GM12891 (cell line): Measurements from ENCODE around the gene S1PR5.

Experiments
- DNase-seq: peaks from one replicate; pipeline ENCODE4 v3.0.0; 2011; ENCODE audit warnings: low spot score; ENCODE audit not compliant: insufficient read length
- FAIRE-seq: peaks from 2 replicates; lab custom pipeline; 2011; peaks lifted over from hg19 to GRCh38; lab: Jason Lieb, UNC
- PAX5 ChIP-seq: IDR thresholded peaks from 2 replicates; pipeline ENCODE4 v1.6.1; 2011; ENCODE audit warnings: low read length, moderate library complexity, mild to moderate bottlenecking; ENCODE audit not compliant: insufficient read depth, severe bottlenecking
- POLR2A ChIP-seq: IDR thresholded peaks from 2 replicates; pipeline ENCODE4 v1.6.1; 2011; ENCODE audit warnings: low read depth, low read length, control low read depth
- POLR2AphosphoS5 ChIP-seq: IDR thresholded peaks from 2 replicates; pipeline ENCODE4 v1.6.1; 2011; ENCODE audit warnings: low read depth, low read length, control low read depth
- POU2F2 ChIP-seq: IDR thresholded peaks from 2 replicates; pipeline ENCODE4 v1.6.1; 2011; ENCODE audit warnings: low read depth, mild to moderate bottlenecking, control low read depth, low read length, moderate library complexity
- SPI1 ChIP-seq: IDR thresholded peaks from 2 replicates; pipeline ENCODE4 v1.6.1; 2011; ENCODE audit warnings: low read depth, low read length, control low read depth
- TAF1 ChIP-seq: IDR thresholded peaks from 2 replicates; pipeline ENCODE4 v1.6.1; 2011; ENCODE audit warnings: low read depth, low read length, control low read depth

S1PR5 gene

DNA sequence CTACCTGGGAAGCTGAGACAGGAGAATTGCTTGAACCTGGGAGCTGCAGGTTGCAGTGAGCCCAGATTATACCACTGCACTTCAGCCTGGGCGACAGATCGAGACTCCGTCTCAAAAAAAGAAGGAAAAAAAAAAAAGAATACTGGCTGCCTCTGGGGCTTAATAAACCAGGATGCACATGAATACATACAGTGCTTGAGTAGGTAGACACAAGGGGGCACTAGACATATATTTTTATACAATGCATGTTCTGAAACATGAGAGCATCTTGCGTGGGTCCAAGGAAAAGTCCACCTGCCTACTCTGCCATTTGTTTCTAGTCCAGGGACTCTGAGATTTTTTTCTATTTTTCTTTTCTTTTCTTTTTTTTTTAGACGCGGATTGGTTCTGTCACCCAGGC lies 45.3 kb downstream of the S1PR5 start:
- no peak for FAIRE-seq
- no peak for TF ChIP-seq SPI1
- TF ChIP-seq PAX5, result no peak
- TF ChIP-seq POLR2A, result no peak
- no peak for TF ChIP-seq TAF1
- no peak for TF ChIP-seq POU2F2
- no peak for TF ChIP-seq POLR2AphosphoS5
- no peak for DNase-seq

DNA sequence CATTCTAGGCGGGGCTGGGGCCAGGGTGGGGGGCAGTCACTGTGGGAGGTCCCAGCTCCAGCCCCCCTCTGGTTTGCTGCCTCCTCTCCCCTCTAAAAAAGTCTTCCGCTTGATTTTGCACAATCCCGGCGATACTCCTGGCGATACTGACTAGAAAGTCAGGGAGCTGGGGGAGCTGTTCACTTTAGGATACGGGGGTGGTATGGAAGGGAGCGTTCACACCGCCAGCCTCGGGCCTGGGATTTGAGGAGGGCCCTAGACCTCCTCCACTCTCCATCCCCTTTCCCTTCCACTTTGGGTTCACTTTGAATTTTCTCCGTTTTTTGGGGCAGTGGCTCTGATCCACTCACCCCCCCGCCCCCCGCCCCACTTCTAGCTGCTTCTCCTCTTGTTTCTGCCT lies 49.1 kb downstream of the S1PR5 start:
- DNase-seq (no peak), FAIRE-seq (no peak)
- no peak for TF ChIP-seq POLR2A
- TF ChIP-seq TAF1, result no peak
- no peak for TF ChIP-seq SPI1
- no peak for TF ChIP-seq POU2F2
- no peak for TF ChIP-seq POLR2AphosphoS5
- no peak for TF ChIP-seq PAX5

DNA sequence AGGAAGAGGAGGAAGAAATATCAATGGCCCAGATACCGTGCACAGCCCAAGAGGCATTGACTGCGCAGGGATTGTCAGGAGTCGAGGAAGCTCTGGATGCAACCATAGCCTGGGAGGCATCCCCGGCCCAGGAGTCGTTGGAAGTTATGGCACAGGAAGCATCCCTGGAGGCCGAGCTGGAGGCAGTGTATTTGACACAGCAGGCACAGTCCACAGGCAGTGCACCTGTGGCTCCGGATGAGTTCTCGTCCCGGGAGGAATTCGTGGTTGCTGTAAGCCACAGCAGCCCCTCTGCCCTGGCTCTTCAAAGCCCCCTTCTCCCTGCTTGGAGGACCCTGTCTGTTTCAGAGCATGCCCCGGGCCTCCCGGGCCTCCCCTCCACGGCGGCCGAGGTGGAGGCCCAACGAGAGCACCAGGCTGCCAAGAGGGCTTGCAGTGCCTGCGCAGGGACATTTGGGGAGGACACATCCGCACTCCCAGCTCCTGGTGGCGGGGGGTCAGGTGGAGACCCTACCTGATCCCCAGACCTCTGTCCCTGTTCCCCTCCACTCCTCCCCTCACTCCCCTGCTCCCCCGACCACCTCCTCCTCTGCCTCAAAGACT lies 50.0 kb downstream of the S1PR5 start:
- FAIRE-seq (no peak), DNase-seq (no peak)
- no peak for TF ChIP-seq TAF1
- no peak for TF ChIP-seq POU2F2
- TF ChIP-seq SPI1, result no peak
- TF ChIP-seq POLR2A, result no peak
- no peak for TF ChIP-seq PAX5
- no peak for TF ChIP-seq POLR2AphosphoS5

DNA sequence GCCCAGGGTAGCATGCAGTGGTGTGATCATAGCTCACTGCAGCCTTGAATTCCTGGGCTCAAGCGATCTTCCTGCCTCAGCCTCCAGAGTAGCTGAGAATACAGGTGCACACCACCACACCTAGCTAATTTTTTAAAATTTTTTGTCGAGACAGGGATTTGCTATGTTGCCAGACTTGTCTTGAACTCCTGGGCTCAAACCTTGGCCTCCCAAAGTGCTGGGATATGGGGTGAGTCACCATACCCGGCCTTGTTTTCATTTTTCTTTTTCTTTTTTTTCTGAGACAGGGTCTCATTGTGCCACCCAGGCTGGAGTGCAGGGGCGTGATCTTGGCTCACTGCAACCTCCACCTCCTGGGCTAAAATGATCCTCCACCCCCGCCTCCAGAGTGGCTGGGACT lies 52.8 kb downstream of the S1PR5 start:
- FAIRE-seq (no peak), DNase-seq (no peak)
- no peak for TF ChIP-seq TAF1
